OCI-LY3 (cell line): Measurements from ENCODE around the gene CRIM1.

Experiments
- H2AFZ ChIP-seq: fragments of 200-600, 300-600 bp; shearing (Covaris generic); 2 replicates; pipeline ENCODE4 v1.6.0; 2014; ENCODE audit warnings: antibody characterized with exemption, low read depth, low read length
- H3K27ac ChIP-seq: fragments of 200-600, 300-600 bp; sonication (generic); 2 replicates; pipeline ENCODE4 v1.5.1; 2014; ENCODE audit warnings: mild to moderate bottlenecking, low read length, moderate library complexity, mixed read lengths
- H3K27me3 ChIP-seq: fragments of 200-600, 300-600 bp; sonication (generic); 2 replicates; pipeline ENCODE4 v1.6.1; 2014; ENCODE audit warnings: low read depth, low read length, mixed read lengths
- H3K36me3 ChIP-seq: fragments of 200-600, 300-600 bp; sonication (generic); replicated peaks from 2 replicates; pipeline ENCODE3; 2014; ENCODE audit warnings: low read depth, low read length, mixed read lengths
- H3K4me1 ChIP-seq: fragments of 300-600, 200-600 bp; sonication (generic); 2 replicates; pipeline ENCODE4 v1.6.1; 2014; ENCODE audit warnings: low read length, mixed read lengths
- H3K4me2 ChIP-seq: fragments of 200-600, 300-600 bp; sonication (generic); 2 replicates; pipeline ENCODE4 v1.6.1; 2014; ENCODE audit warnings: low read length, mixed read lengths
- H3K4me3 ChIP-seq: fragments of 300-600, 200-600 bp; sonication (generic); 2 replicates; pipeline ENCODE4 v1.5.1; 2014; ENCODE audit warnings: antibody characterized with exemption, mild to moderate bottlenecking, low read length, moderate library complexity
- H3K79me2 ChIP-seq: fragments of 300-600, 200-600 bp; shearing (Covaris generic); 2 replicates; pipeline ENCODE4 v1.6.1; 2014; ENCODE audit warnings: mild to moderate bottlenecking, low read length, mixed read lengths
- H3K9ac ChIP-seq: fragments of 300-600, 200-600 bp; shearing (Covaris generic); 2 replicates; pipeline ENCODE4 v1.6.0; 2014; ENCODE audit warnings: mild to moderate bottlenecking, low read length, moderate library complexity
- H3K9me3 ChIP-seq: fragments of 200-600, 300-600 bp; shearing (Covaris generic); 2 replicates; pipeline ENCODE4 v1.6.1; 2014; ENCODE audit warnings: low read length, mixed read lengths; ENCODE audit not compliant: insufficient read depth
- H4K20me1 ChIP-seq: fragments of 200-600, 300-600 bp; sonication (generic); 2 replicates; pipeline ENCODE4 v1.6.1; 2016; ENCODE audit warnings: low read length, mixed read lengths; ENCODE audit not compliant: insufficient read depth
- CTCF ChIP-seq: fragments of 200-600, 300-600 bp; sonication (generic); IDR thresholded peaks from 2 replicates; pipeline ENCODE4 v1.5.1; 2014; ENCODE audit warnings: antibody characterized with exemption, low read length, low read depth
- EZH2phosphoT487 ChIP-seq: fragments of 200-600 bp; shearing (Covaris generic); IDR thresholded peaks from 2 replicates; pipeline ENCODE4 v1.6.1; 2018; ENCODE audit warnings: antibody characterized with exemption, mixed run types, low read depth

CRIM1 gene

GRCh38 chr2:36374585-36374984 is 19.0 kb downstream of the CRIM1 start:
- TF ChIP-seq EZH2phosphoT487 (no peak), CTCF (no peak)
- H3K79me2 ChIP-seq = no peaks in the 10 kb centered on the region
- H3K4me2 ChIP-seq = no peak overlapping the region
- no peaks in the 10 kb centered on the region for H4K20me1 ChIP-seq
- H3K9ac ChIP-seq = no peak overlapping the region
- no peaks in the 10 kb centered on the region for H3K4me1 ChIP-seq
- peaks cover 6% of the 10 kb centered on the region; the same call in 1 of the 2 replicates for H3K27me3 ChIP-seq
- H2AFZ ChIP-seq = no peak overlapping the region
- H3K4me3 ChIP-seq = no peak overlapping the region
- no peak overlapping the region for H3K27ac ChIP-seq
- H3K36me3 ChIP-seq = no peaks in the 10 kb centered on the region
- no peaks in the 10 kb centered on the region for H3K9me3 ChIP-seq

GRCh38 chr2:36376319-36376765 is 20.8 kb downstream of the CRIM1 start:
- H3K9me3 ChIP-seq = no peaks in the 10 kb centered on the region
- H3K36me3 ChIP-seq = no peaks in the 10 kb centered on the region
- no peak for TF ChIP-seq EZH2phosphoT487
- no peak for TF ChIP-seq CTCF
- no peak overlapping the region for H3K27ac ChIP-seq
- H3K9ac ChIP-seq = no peak overlapping the region
- no peak overlapping the region for H3K4me2 ChIP-seq
- no peaks in the 10 kb centered on the region; the same call in 1 of the 2 replicates for H3K4me1 ChIP-seq
- no peak overlapping the region for H3K4me3 ChIP-seq
- no peaks in the 10 kb centered on the region for H4K20me1 ChIP-seq
- H3K27me3 ChIP-seq = peaks cover 6% of the 10 kb centered on the region; the same call in 1 of the 2 replicates
- H3K79me2 ChIP-seq = no peaks in the 10 kb centered on the region
- no peak overlapping the region for H2AFZ ChIP-seq

- Histone ChIP-seq H3K9me3 (no peaks in the 10 kb centered on the region), H3K9ac (no peak overlapping the region), H2AFZ (no peak overlapping the region), H3K4me2 (no peak overlapping the region), H3K4me1 (no peaks in the 10 kb centered on the region; the same call in 1 of the 2 replicates), H3K36me3 (no peaks in the 10 kb centered on the region), H3K27ac (no peak overlapping the region), H3K4me3 (no peak overlapping the region), H4K20me1 (no peaks in the 10 kb centered on the region), H3K79me2 (no peaks in the 10 kb centered on the region), H3K27me3 (peaks cover 3% of the 10 kb centered on the region; the same call in 1 of the 2 replicates)
- TF ChIP-seq EZH2phosphoT487 (no peak), CTCF (no peak)
Observed at GRCh38 chr2:36376992-36377738, 21.6 kb downstream of the CRIM1 start.

- Histone ChIP-seq H4K20me1 (no peaks in the 10 kb centered on the region), H3K36me3 (no peaks in the 10 kb centered on the region), H3K9ac (no peak overlapping the region), H3K4me1 (no peaks in the 10 kb centered on the region; the same call in 1 of the 2 replicates), H3K9me3 (no peaks in the 10 kb centered on the region), H3K4me2 (no peak overlapping the region), H2AFZ (no peak overlapping the region), H3K79me2 (no peaks in the 10 kb centered on the region), H3K27ac (no peak overlapping the region), H3K27me3 (no peaks in the 10 kb centered on the region), H3K4me3 (no peak overlapping the region)
- TF ChIP-seq EZH2phosphoT487 (no peak), CTCF (no peak)
Observed at GRCh38 chr2:36379710-36380448, 24.3 kb downstream of the CRIM1 start.
